H1 (cell line): ENCODE results near the gene UXT. TPM values are rescaled to one million over a fixed set of nuclear protein-coding genes. Genes with fewer than 3 reads are reported as not detected.

Source experiments
- CTCF ChIA-PET: fragments of 300-600 bp; sonication (Branson Sonifier 250); formaldehyde crosslinking; loops from one replicate; lab custom pipeline; 2021; ENCODE audit not compliant: partially characterized antibody; lab: Charles Lee
- POLR2A ChIA-PET: fragments of 300-600 bp; sonication (Branson Sonifier 250); formaldehyde crosslinking; loops from one replicate; lab custom pipeline; 2021; ENCODE audit warnings: inconsistent platforms; ENCODE audit not compliant: partially characterized antibody; lab: Charles Lee
- DNase-seq, 2 experiments: peaks; one replicate each; pipeline versions ENCODE4 v3.0.0 to v3.0.0-alpha.2; 2010 to 2022; ENCODE audit warnings: low spot score in 2 of 2, low read depth in 1 of 2, mixed read lengths in 1 of 2
- FAIRE-seq: peaks from 2 replicates; lab custom pipeline; 2011; peaks lifted over from hg19 to GRCh38; lab: Jason Lieb, UNC
- H2AFZ ChIP-seq: 2 replicates; pipeline ENCODE4 v1.8.1; 2012; ENCODE audit warnings: low read length, inconsistent platforms
- H2AK5ac ChIP-seq: 2 replicates; pipeline ENCODE4 v1.6.1; 2013; ENCODE audit warnings: low read depth, low read length
- H2BK120ac ChIP-seq: replicated peaks from 2 replicates; pipeline ENCODE3; 2013; ENCODE audit warnings: low read depth, low read length, inconsistent platforms
- H2BK12ac ChIP-seq: 2 replicates; pipeline ENCODE4 v1.6.1; 2013; ENCODE audit warnings: low read depth, low read length
- H2BK15ac ChIP-seq: 2 replicates; pipeline ENCODE4 v1.6.1; 2013; ENCODE audit warnings: low read length
- H2BK20ac ChIP-seq: 2 replicates; pipeline ENCODE4 v1.6.1; 2013; ENCODE audit warnings: low read length
- H2BK5ac ChIP-seq: 2 replicates; pipeline ENCODE4 v1.6.1; 2013; ENCODE audit warnings: low read depth, low read length
- H3K14ac ChIP-seq: 2 replicates; pipeline ENCODE4 v1.6.1; 2013; ENCODE audit warnings: inconsistent platforms; ENCODE audit not compliant: insufficient read length
- H3K18ac ChIP-seq: 2 replicates; pipeline ENCODE4 v1.6.1; 2013; ENCODE audit warnings: low read length; ENCODE audit errors: extremely low read depth
- H3K23ac ChIP-seq: 2 replicates; pipeline ENCODE4 v1.6.1; 2013; ENCODE audit warnings: inconsistent platforms; ENCODE audit not compliant: insufficient read length
- H3K23me2 ChIP-seq: 2 replicates; pipeline ENCODE4 v1.6.1; 2013; ENCODE audit warnings: low read depth, low read length
- H3K27ac ChIP-seq: 2 replicates; pipeline ENCODE4 v1.6.1; 2011; ENCODE audit warnings: low read depth, low read length, inconsistent platforms
- H3K27me3 ChIP-seq, 4 experiments: replicated peaks in 1 of 4; 1 replicate in 1 of 4; 2 replicates in 3 of 4; pipeline versions ENCODE4 v1.6.1 to v1.8.1; 2011 to 2013; ENCODE audit warnings: low read length in 3 of 4, mild to moderate bottlenecking in 3 of 4, inconsistent platforms in 2 of 4, mixed read lengths in 2 of 4, moderate library complexity in 1 of 4; ENCODE audit not compliant: control insufficient read depth in 3 of 4, insufficient read depth in 3 of 4; ENCODE audit errors: extremely low read depth in 1 of 4
- H3K36me3 ChIP-seq, 4 experiments: 2 replicates each; pipeline versions ENCODE4 v1.6.1 to v1.8.1; 2011 to 2013; ENCODE audit warnings: mild to moderate bottlenecking in 4 of 4, low read length in 3 of 4, moderate library complexity in 2 of 4, control low read depth in 1 of 4, inconsistent platforms in 1 of 4; ENCODE audit not compliant: insufficient read depth in 4 of 4, control insufficient read depth in 2 of 4
- H3K4ac ChIP-seq: replicated peaks from 2 replicates; pipeline ENCODE3; 2013; ENCODE audit warnings: low read length, low read depth, mixed read lengths, inconsistent platforms; ENCODE audit not compliant: insufficient read length
- H3K4me1 ChIP-seq, 4 experiments: replicated peaks in 1 of 4; 1 replicate in 1 of 4; 2 replicates in 3 of 4; pipeline versions ENCODE4 v1.6.1 to v1.8.1; 2011 to 2013; ENCODE audit warnings: low read length in 3 of 4, inconsistent platforms in 2 of 4, mixed read lengths in 1 of 4; ENCODE audit not compliant: insufficient read depth in 4 of 4, control insufficient read depth in 3 of 4
- H3K4me2 ChIP-seq, 2 experiments: 2 replicates each; pipeline versions ENCODE4 v1.6.1 to v1.8.1; 2011 to 2013; ENCODE audit warnings: low read depth in 2 of 2, low read length in 2 of 2, control low read depth in 1 of 2, inconsistent platforms in 1 of 2, mild to moderate bottlenecking in 1 of 2; ENCODE audit not compliant: insufficient read depth in 1 of 2
- H3K4me3 ChIP-seq, 4 experiments: fragments of 200-600, 300-600 bp in 1 of 4; sonication (generic), shearing (Covaris generic), sonication (Bioruptor Twin) in 1 of 4; 2 replicates each; pipeline versions ENCODE4 v1.5.1 to v1.8.1; 2011 to 2016; ENCODE audit warnings: low read length in 4 of 4, low read depth in 3 of 4, control low read depth in 2 of 4, inconsistent platforms in 2 of 4, mild to moderate bottlenecking in 2 of 4, mixed read lengths in 1 of 4, moderate library complexity in 1 of 4; ENCODE audit not compliant: insufficient read depth in 2 of 4; ENCODE audit errors: extremely low read depth in 1 of 4
- H3K56ac ChIP-seq: replicated peaks from 2 replicates; pipeline ENCODE3; 2013; ENCODE audit warnings: low read depth, mild to moderate bottlenecking, mixed read lengths, low read length, inconsistent platforms; ENCODE audit not compliant: insufficient read length
- H3K79me1 ChIP-seq: 2 replicates; pipeline ENCODE4 v1.6.1; 2013; ENCODE audit warnings: low read depth, low read length, control low read depth
- H3K79me2 ChIP-seq, 2 experiments: 2 replicates each; pipeline versions ENCODE4 v1.6.1 to v1.8.1; 2012 to 2013; ENCODE audit warnings: low read length in 2 of 2, mild to moderate bottlenecking in 2 of 2, inconsistent platforms in 1 of 2; ENCODE audit not compliant: insufficient read depth in 2 of 2, control insufficient read depth in 1 of 2
- H3K9ac ChIP-seq, 4 experiments: replicated peaks in 1 of 4; 1 replicate in 1 of 4; 2 replicates in 3 of 4; pipeline versions ENCODE4 v1.6.1 to v1.8.1; 2011 to 2013; ENCODE audit warnings: low read depth in 3 of 4, low read length in 3 of 4, control low read depth in 2 of 4, mild to moderate bottlenecking in 2 of 4, moderate library complexity in 2 of 4, inconsistent platforms in 1 of 4; ENCODE audit errors: extremely low read depth in 1 of 4
- H3K9me3 ChIP-seq, 2 experiments: 2 replicates each; pipeline versions ENCODE4 v1.6.1 to v1.8.1; 2012 to 2013; ENCODE audit warnings: mild to moderate bottlenecking in 2 of 2, moderate library complexity in 2 of 2, control low read depth in 1 of 2, inconsistent platforms in 1 of 2, low read depth in 1 of 2, low read length in 1 of 2, mixed read lengths in 1 of 2; ENCODE audit not compliant: insufficient read depth in 2 of 2
- H4K20me1 ChIP-seq, 2 experiments: replicated peaks in 1 of 2; 2 replicates each; pipeline versions ENCODE3 to v1.8.1; 2011 to 2013; ENCODE audit warnings: inconsistent platforms in 2 of 2, low read length in 2 of 2, mild to moderate bottlenecking in 1 of 2; ENCODE audit not compliant: insufficient read depth in 2 of 2, control insufficient read depth in 1 of 2
- H4K5ac ChIP-seq: 2 replicates; pipeline ENCODE4 v1.6.1; 2013; ENCODE audit warnings: low read length, low read depth, mixed read lengths, inconsistent platforms; ENCODE audit not compliant: insufficient read length
- H4K8ac ChIP-seq: 2 replicates; pipeline ENCODE4 v1.8.0; 2013; ENCODE audit warnings: mild to moderate bottlenecking, moderate library complexity, low read length, inconsistent platforms; ENCODE audit not compliant: insufficient read depth; ENCODE audit errors: extremely low read depth
- H4K91ac ChIP-seq: replicated peaks from 2 replicates; pipeline ENCODE3; 2013; ENCODE audit warnings: low read length, mixed read lengths, inconsistent platforms; ENCODE audit not compliant: insufficient read length
- RAD21 ChIP-seq, 2 experiments: IDR thresholded peaks in 1 of 2; conservative IDR thresholded peaks in 1 of 2; 2 replicates each; pipeline ENCODE4 v1.6.1; 2011; ENCODE audit warnings: low read depth in 2 of 2, low read length in 2 of 2, improper control_type of control experiment in 1 of 2, inconsistent platforms in 1 of 2, mild to moderate bottlenecking in 1 of 2, moderate library complexity in 1 of 2
- RFX5 ChIP-seq: IDR thresholded peaks from 2 replicates; pipeline ENCODE4 v1.6.1; 2011; ENCODE audit warnings: low read depth, low read length, improper control_type of control experiment, borderline replicate concordance
- RXRA ChIP-seq: IDR thresholded peaks from 2 replicates; pipeline ENCODE4 v1.6.1; 2011; ENCODE audit warnings: low read depth, mild to moderate bottlenecking, low read length, moderate library complexity; ENCODE audit not compliant: insufficient read depth
- SAP30 ChIP-seq: fragments of 300-600 bp; sonication (generic); IDR thresholded peaks from 2 replicates; pipeline ENCODE4 v1.7.1; 2012; ENCODE audit warnings: low read length, moderate library complexity, mild to moderate bottlenecking, inconsistent platforms; ENCODE audit not compliant: insufficient read depth, insufficient replicate concordance
- SRF ChIP-seq: IDR thresholded peaks from 2 replicates; pipeline ENCODE4 v1.6.1; 2011; ENCODE audit warnings: mild to moderate bottlenecking, low read depth, low read length, moderate library complexity
- TBP ChIP-seq: IDR thresholded peaks from 2 replicates; pipeline ENCODE4 v1.6.1; 2011; ENCODE audit warnings: low read depth, low read length, improper control_type of control experiment
- TCF12 ChIP-seq: IDR thresholded peaks from 2 replicates; pipeline ENCODE4 v1.6.1; 2011; ENCODE audit warnings: low read depth, mild to moderate bottlenecking, low read length
- WGBS, 2 experiments: shearing (Covaris generic) in 1 of 2; methylation state at CpG; one replicate each; pipeline versions ENCODE4 v1.1.6 to v1.1.7; 2013 to 2015; ENCODE audit warnings: low lambda C conversion rate in 2 of 2, mixed read lengths in 2 of 2, inconsistent platforms in 1 of 2, low coverage in 1 of 2, missing lambda C conversion rate in 1 of 2; ENCODE audit not compliant: insufficient replicate concordance in 2 of 2, insufficient coverage in 1 of 2, insufficient read length in 1 of 2; ENCODE audit errors: extremely low coverage in 1 of 2, missing lambda C conversion rate in 1 of 2; 5-methylcytosine and 5-hydroxymethylcytosine counted together
- polyA plus RNA-seq, 7 experiments: library from polyadenylated mRNA; depleted of rRNA in 3 of 7; stranded (reverse) in 5 of 7; unstranded in 2 of 7; fragments of >200 nt in 5 of 7; fragments of 200-250 nt in 2 of 7; gene quantifications; 1 replicate in 5 of 7; 2 replicates in 1 of 7; 4 replicates in 1 of 7; pipeline versions ENCODE4 v1.2.1 to v1.2.3, GENCODE V29; 2011 to 2013; ENCODE audit warnings: missing spikeins in 2 of 7, mixed read lengths in 2 of 7
- total RNA-seq: library from RNA; stranded (reverse); fragmentation: NEBNext Ultra II Directional; extraction: Animal tissue kit (Norgen Biotek cat#: 25700); gene quantifications from 2 replicates; pipeline ENCODE4 v1.2.1, GENCODE V29; 2021

The UXT gene
- total and polyA plus RNA-seq, 2 of the 8 experiments (the other 6 are each of a cell fraction or from before 2014, with no cell fraction given): 69.4 to 116 TPM

DNA sequence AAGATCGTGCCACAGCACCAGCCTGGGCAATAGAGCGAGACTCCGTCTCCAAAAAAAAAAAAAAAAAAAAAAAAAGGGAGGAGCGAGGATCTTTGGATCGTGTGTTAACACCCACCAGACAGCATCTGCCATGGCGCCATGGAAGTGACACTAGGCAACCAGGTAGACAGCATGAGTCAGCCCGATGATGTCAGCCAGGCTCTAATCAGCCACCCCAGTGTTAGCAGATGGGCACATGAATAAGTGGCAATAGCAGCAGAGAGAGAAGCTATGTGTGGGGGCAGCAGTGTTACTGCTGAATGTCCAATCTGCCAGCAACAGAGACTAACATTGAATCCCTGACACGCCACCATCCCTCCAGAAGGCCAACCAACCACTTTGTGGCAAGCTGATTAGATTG lies 45.9 kb downstream of the UXT start:
- Histone ChIP-seq H3K56ac (no peak overlapping the region), H2BK12ac (no peak overlapping the region), H2BK5ac (no peak overlapping the region), H3K23me2 (no peaks in the 10 kb centered on the region), H3K9me3 (no peaks in the 10 kb centered on the region), H4K8ac (no peak overlapping the region), H3K79me1 (no peaks in the 10 kb centered on the region), H3K27ac (no peak overlapping the region), H4K5ac (no peak overlapping the region), H3K23ac (no peak overlapping the region), H2BK120ac (no peak overlapping the region), H3K4me1 (peaks cover 0 to 8% (median 3%) of the 10 kb centered on the region in 4 experiments; a peak in 6 of 7 replicates), H2BK20ac (no peak overlapping the region), H3K18ac (no peak overlapping the region), H2AFZ (no peak overlapping the region), H3K79me2 (no peaks in the 10 kb centered on the region), H3K36me3 (no peaks in the 10 kb centered on the region), H3K4me3 (no peak overlapping the region), H3K4ac (no peak overlapping the region), H3K4me2 (no peak overlapping the region), H3K27me3 (no peaks in the 10 kb centered on the region), H3K9ac (no peak overlapping the region), H3K14ac (no peak overlapping the region), H2AK5ac (no peak overlapping the region), H2BK15ac (no peak overlapping the region), H4K91ac (no peak overlapping the region), H4K20me1 (no peaks in the 10 kb centered on the region)
- FAIRE-seq: no peak
- whole genome bisulfite sequencing, 2 experiments: 89% methylated on average over 3 of the region's 8 CpGs; no CpG with 5 or more reads in 1 of the 2 experiments
- no peak for DNase-seq
- ChIA-PET POLR2A (interaction anchor here (1.2 kb wide), 1 partner anchor 57 kb away, joined by 3 read pairs; no protein-coding TSS in a partner anchor), CTCF (interaction anchor here (1.9 to 2.1 kb wide), 2 partner anchors 12 to 31 kb away, joined by 4 to 5 read pairs; no protein-coding TSS in a partner anchor)
- TF ChIP-seq SAP30 (no peak), RFX5 (no peak), TBP (no peak), RXRA (no peak), TCF12 (no peak), RAD21 (IDR thresholded peaks at IDR 0.05 in 1 of 2, conservative IDR thresholded peaks at IDR 0.05 in 1 of 2; ENCODE audit: low read depth in 2 of 2, low read length in 2 of 2) (no peak), SRF (no peak)
